B cell (primary cell): ENCODE results near the gene MYOZ2. TPM values are rescaled to one million over a fixed set of nuclear protein-coding genes. Genes with fewer than 3 reads are reported as not detected.

Source experiments
- ATAC-seq: fragments of 200-7000 bp; cut with Tn5 transposase; one replicate; pipeline ENCODE4 v1.10.0; 2021; ENCODE audit warnings: low read depth, mild to moderate bottlenecking, moderate number of reproducible peaks, moderate library complexity
- CTCF ChIA-PET: fragments of 350-600 bp; sonication (Branson Sonifier 250); formaldehyde crosslinking; loops from one replicate; lab custom pipeline; 2021; ENCODE audit warnings: antibody characterized with exemption, inconsistent platforms; lab: Charles Lee
- POLR2A ChIA-PET: fragments of 350-600 bp; sonication (Branson Sonifier 250); formaldehyde crosslinking; loops from one replicate; lab custom pipeline; 2021; ENCODE audit warnings: antibody characterized with exemption; lab: Charles Lee
- DNase-seq: peaks from one replicate; pipeline ENCODE4 v3.0.0; 2013
- H2AFZ ChIP-seq: 2 replicates; pipeline ENCODE4 v1.6.1; 2012; ENCODE audit warnings: mild to moderate bottlenecking, low read depth, low read length; ENCODE audit not compliant: insufficient read depth, poor library complexity, severe bottlenecking
- H3K27ac ChIP-seq, 2 donors: 1 replicate in 1 of 2; 2 replicates in 1 of 2; pipeline ENCODE4 v1.5.1; 2012 to 2013; ENCODE audit warnings: low read length in 2 of 2, mild to moderate bottlenecking in 2 of 2, moderate library complexity in 1 of 2
- H3K27me3 ChIP-seq, 4 experiments: fragments of 200-600 bp in 1 of 4; sonication (generic) in 1 of 4; replicated peaks in 1 of 4; 1 replicate in 2 of 4; 2 replicates in 2 of 4; pipeline versions ENCODE4 v1.6.1 to v1.7.0; 2013 to 2016; ENCODE audit warnings: low read length in 3 of 4, mild to moderate bottlenecking in 2 of 4, mixed read lengths in 1 of 4, moderate library complexity in 1 of 4; ENCODE audit not compliant: insufficient read depth in 4 of 4, control insufficient read depth in 3 of 4; ENCODE audit errors: control extremely low read depth in 1 of 4
- H3K36me3 ChIP-seq, 2 experiments: replicated peaks in 1 of 2; 1 replicate in 1 of 2; 2 replicates in 1 of 2; pipeline versions ENCODE4 v1.6.1 to v1.7.1; 2013; ENCODE audit warnings: low read length in 1 of 2; ENCODE audit not compliant: insufficient read depth in 2 of 2, control insufficient read depth in 1 of 2; ENCODE audit errors: control extremely low read depth in 1 of 2, extremely low read depth in 1 of 2
- H3K4me1 ChIP-seq, 2 donors: fragments of 200-600 bp in 1 of 2; sonication (generic) in 1 of 2; 1 replicate in 1 of 2; 2 replicates in 1 of 2; pipeline versions ENCODE4 v1.5.1 to v1.6.1; 2013 to 2017; ENCODE audit warnings: low read length in 2 of 2; ENCODE audit not compliant: control insufficient read depth in 2 of 2, insufficient read depth in 2 of 2
- H3K4me2 ChIP-seq: replicated peaks from 2 replicates; pipeline ENCODE3; 2012; ENCODE audit warnings: mild to moderate bottlenecking, low read depth, low read length; ENCODE audit not compliant: poor library complexity, severe bottlenecking
- H3K4me3 ChIP-seq, 5 experiments: fragments of 200-600 bp in 1 of 5; sonication (generic) in 1 of 5; 1 replicate in 3 of 5; 2 replicates in 2 of 5; pipeline versions ENCODE4 v1.5.1 to v1.7.0; 2011 to 2016; ENCODE audit warnings: low read length in 4 of 5, mild to moderate bottlenecking in 4 of 5, low read depth in 2 of 5, control low read depth in 1 of 5, moderate library complexity in 1 of 5; ENCODE audit not compliant: insufficient read depth in 1 of 5; ENCODE audit errors: control extremely low read depth in 1 of 5, extremely low read depth in 1 of 5
- H3K79me2 ChIP-seq: fragments of 200-600 bp; sonication (generic); one replicate; pipeline ENCODE4 v1.6.0; 2016; ENCODE audit warnings: low read length; ENCODE audit not compliant: control insufficient read depth, insufficient read depth
- H3K9ac ChIP-seq: fragments of 200-600 bp; sonication (generic); 2 replicates; pipeline ENCODE4 v1.6.1; 2017; ENCODE audit warnings: mild to moderate bottlenecking, low read length, moderate library complexity
- H3K9me3 ChIP-seq, 3 donors: one replicate each; pipeline versions ENCODE4 v1.6.1 to v1.7.1; 2013; ENCODE audit warnings: low read length in 2 of 3; ENCODE audit not compliant: control insufficient read depth in 2 of 3, insufficient read depth in 1 of 3; ENCODE audit errors: control extremely low read depth in 1 of 3
- H4K20me1 ChIP-seq: 2 replicates; pipeline ENCODE4 v1.6.0; 2012; ENCODE audit warnings: mild to moderate bottlenecking, low read length; ENCODE audit not compliant: insufficient read depth, control insufficient read depth, poor library complexity, severe bottlenecking
- H3K27ac Mint-ChIP-seq: one replicate; pipeline ENCODE4 v1.8.0; 2021; ENCODE audit warnings: mixed read lengths
- H3K27me3 Mint-ChIP-seq: one replicate; pipeline ENCODE4 v1.8.0; 2021; ENCODE audit warnings: mixed read lengths
- H3K4me1 Mint-ChIP-seq: one replicate; pipeline ENCODE4 v1.8.0; 2021; ENCODE audit warnings: mixed read lengths
- H3K4me3 Mint-ChIP-seq: one replicate; pipeline ENCODE4 v1.8.0; 2021; ENCODE audit warnings: mixed read lengths
- H3K9me3 Mint-ChIP-seq: one replicate; pipeline ENCODE4 v1.8.0; 2022; ENCODE audit warnings: mixed read lengths; ENCODE audit not compliant: insufficient read depth
- EZH2 ChIP-seq: IDR thresholded peaks from 2 replicates; pipeline ENCODE4 v1.6.1; 2012; ENCODE audit warnings: borderline replicate concordance, low read depth, mild to moderate bottlenecking, moderate library complexity, low read length; ENCODE audit not compliant: insufficient read depth, poor library complexity, severe bottlenecking
- WGBS: methylation state at CpG from one replicate; pipeline ENCODE4 v1.1.5; 2013; ENCODE audit warnings: missing lambda C conversion rate; ENCODE audit not compliant: insufficient coverage; 5-methylcytosine and 5-hydroxymethylcytosine counted together
- intact Hi-C: fragments of 100-400 bp; cut with micrococcal nuclease; formaldehyde crosslinking; loops from one replicate; pipeline ENCODE4 v1.10.0; 2022
- polyA plus RNA-seq: library from polyadenylated mRNA; depleted of rRNA; stranded (reverse); fragments of >200 nt; gene quantifications from 2 replicates; pipeline ENCODE4 v1.2.3, GENCODE V29; 2012
- total RNA-seq, 2 donors: library from RNA; stranded (reverse); fragments of 120-200 nt in 1 of 2; gene quantifications; 1 replicate in 1 of 2; 2 replicates in 1 of 2; pipeline versions ENCODE4 v1.2.3 to v1.2.4, GENCODE V29; 2013 to 2022
- TF ChIP-seq, protein P1 (sequence below): fragments of 200-600 bp; IDR thresholded peaks from one replicate; pipeline ENCODE4 v1.8.0; 2022; ENCODE audit warnings: antibody characterized with exemption, mild to moderate bottlenecking

MYOZ2 gene
- total and polyA plus RNA-seq, 2 donors (not counting 1 experiment from before 2014, with no cell fraction given): not detected

DNA sequence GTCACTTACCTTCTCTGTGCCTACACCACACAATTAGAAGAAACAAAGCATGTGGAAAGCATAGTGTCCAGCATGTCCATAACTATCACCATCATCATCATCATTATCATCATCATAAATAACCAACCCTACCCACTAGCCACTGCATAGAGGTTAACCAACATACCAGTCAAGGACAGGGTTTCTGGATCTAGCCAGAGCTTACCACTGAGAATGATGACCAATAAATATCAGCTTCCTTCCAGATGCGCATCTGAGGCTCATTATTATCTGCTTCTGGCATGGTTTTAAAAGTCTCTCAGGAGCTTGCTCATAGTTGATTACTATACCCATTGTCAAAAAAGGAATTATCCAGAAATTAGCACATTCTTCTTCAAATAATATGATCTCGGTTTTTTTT is 25.5 kb upstream of the MYOZ2 start:
- WGBS: 89% methylated on average over 1 of the region's 2 CpGs
- H3K27me3 ChIP-seq: no peaks in the 10 kb centered on the region
- H3K4me3 ChIP-seq: no peak overlapping the region
- H4K20me1 ChIP-seq: no peaks in the 10 kb centered on the region
- intact Hi-C loops: no loop called here
- ATAC-seq: no peak
- no peaks in the 10 kb centered on the region for H3K36me3 ChIP-seq
- Mint-ChIP-seq H3K9me3 (no peaks in the 10 kb centered on the region), H3K27me3 (peaks cover 6% of the 10 kb centered on the region), H3K4me1 (no peaks in the 10 kb centered on the region), H3K27ac (no peak overlapping the region), H3K4me3 (no peak overlapping the region)
- TF ChIP-seq EZH2: no peak
- TF ChIP-seq, protein P1, sequence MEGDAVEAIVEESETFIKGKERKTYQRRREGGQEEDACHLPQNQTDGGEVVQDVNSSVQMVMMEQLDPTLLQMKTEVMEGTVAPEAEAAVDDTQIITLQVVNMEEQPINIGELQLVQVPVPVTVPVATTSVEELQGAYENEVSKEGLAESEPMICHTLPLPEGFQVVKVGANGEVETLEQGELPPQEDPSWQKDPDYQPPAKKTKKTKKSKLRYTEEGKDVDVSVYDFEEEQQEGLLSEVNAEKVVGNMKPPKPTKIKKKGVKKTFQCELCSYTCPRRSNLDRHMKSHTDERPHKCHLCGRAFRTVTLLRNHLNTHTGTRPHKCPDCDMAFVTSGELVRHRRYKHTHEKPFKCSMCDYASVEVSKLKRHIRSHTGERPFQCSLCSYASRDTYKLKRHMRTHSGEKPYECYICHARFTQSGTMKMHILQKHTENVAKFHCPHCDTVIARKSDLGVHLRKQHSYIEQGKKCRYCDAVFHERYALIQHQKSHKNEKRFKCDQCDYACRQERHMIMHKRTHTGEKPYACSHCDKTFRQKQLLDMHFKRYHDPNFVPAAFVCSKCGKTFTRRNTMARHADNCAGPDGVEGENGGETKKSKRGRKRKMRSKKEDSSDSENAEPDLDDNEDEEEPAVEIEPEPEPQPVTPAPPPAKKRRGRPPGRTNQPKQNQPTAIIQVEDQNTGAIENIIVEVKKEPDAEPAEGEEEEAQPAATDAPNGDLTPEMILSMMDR: no peak
- no peaks in the 10 kb centered on the region for H3K4me1 ChIP-seq
- H2AFZ ChIP-seq: no peak overlapping the region
- ChIA-PET POLR2A (no interaction called here), CTCF (interaction anchor here (0.7 kb wide), 1 partner anchor 192 kb away, joined by 3 read pairs; no protein-coding TSS in a partner anchor)
- no peak for DNase-seq
- H3K4me2 ChIP-seq: no peak overlapping the region
- no peak overlapping the region for H3K27ac ChIP-seq
- no peaks in the 10 kb centered on the region for H3K79me2 ChIP-seq
- no peak overlapping the region for H3K9ac ChIP-seq
- no peaks in the 10 kb centered on the region for H3K9me3 ChIP-seq

DNA sequence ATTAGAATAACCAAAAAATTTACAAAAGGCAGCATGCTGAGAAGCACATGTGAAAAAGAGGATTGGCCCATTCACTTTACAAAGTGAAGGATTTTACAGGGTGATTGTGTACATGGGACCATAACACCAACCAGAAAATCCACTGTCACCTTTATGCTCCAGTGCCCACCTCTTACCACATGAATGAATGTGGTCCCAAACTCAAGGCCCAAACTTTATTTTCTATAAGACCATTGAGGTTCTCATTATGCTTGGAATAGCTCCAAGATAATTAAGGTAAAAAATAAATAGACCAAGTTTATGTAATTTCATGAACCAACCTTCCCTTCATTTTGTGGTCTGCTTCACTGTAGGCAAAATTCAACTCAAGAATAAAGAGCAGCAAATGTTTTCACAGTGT is 24.3 kb upstream of the MYOZ2 start:
- ATAC-seq (no peak), DNase-seq (no peak)
- Histone ChIP-seq H3K4me1 (no peaks in the 10 kb centered on the region), H3K79me2 (no peaks in the 10 kb centered on the region), H3K9me3 (no peaks in the 10 kb centered on the region), H3K36me3 (no peaks in the 10 kb centered on the region), H4K20me1 (no peaks in the 10 kb centered on the region), H3K4me2 (no peak overlapping the region), H3K9ac (no peak overlapping the region), H3K27me3 (no peaks in the 10 kb centered on the region), H3K27ac (no peak overlapping the region), H3K4me3 (no peak overlapping the region), H2AFZ (no peak overlapping the region)
- ChIA-PET POLR2A (no interaction called here), CTCF (no interaction called here)
- TF ChIP-seq, protein P1: no peak
- TF ChIP-seq EZH2: no peak
- H3K27ac Mint-ChIP-seq: no peak overlapping the region
- no peaks in the 10 kb centered on the region for H3K4me1 Mint-ChIP-seq
- no peaks in the 10 kb centered on the region for H3K9me3 Mint-ChIP-seq
- peaks cover 11% of the 10 kb centered on the region for H3K27me3 Mint-ChIP-seq
- H3K4me3 Mint-ChIP-seq: no peak overlapping the region
- intact Hi-C loops: no loop called here
